ENCODE measurements around the gene CACTIN.
"Not testable (repeated sequence)": the region's sequence is repeated elsewhere in the genome, so short reads cannot be mapped to it uniquely, and the experiment has no call there.

The CACTIN gene

DNA sequence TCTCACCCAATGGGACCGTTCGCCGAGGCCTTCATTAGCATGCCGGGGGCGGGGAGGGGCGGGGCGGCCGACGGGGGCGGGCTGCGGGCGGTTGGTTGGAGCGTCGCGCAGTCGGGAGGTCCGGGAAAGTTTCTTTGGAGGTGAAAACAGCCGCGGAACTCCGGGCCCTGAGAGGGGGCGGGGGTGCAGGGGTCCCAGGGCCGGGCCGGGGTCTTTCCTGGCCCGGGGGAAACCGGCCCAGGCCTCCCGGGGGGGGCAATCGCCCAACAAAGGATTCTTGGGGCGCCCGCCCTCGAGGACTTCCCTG is 53.8 kb downstream of the CACTIN start, which contains the start of gene HMG20B:
TSS of gene HMG20B (plus strand) at position 90 of the 307 bp plus-strand sequence. CDS start 366 bp downstream, outside the sequence.
- H3K9me3 ChIP-seq (ENCODE audit: severe bottlenecking) = no peaks in the 10 kb centered on the region
- no peak for DNase-seq
- H3K36me3 ChIP-seq = peaks cover 19% of the 10 kb centered on the region
- H3K4me3 ChIP-seq (ENCODE audit: low read depth, low read length) = peak within 1 kb of the TSS; percentile 75
- no peaks in the 10 kb centered on the region for H3K27me3 ChIP-seq (ENCODE audit: insufficient read depth, low read depth, severe bottlenecking)
- peak within 1 kb of the TSS; percentile 78 for H3K27ac ChIP-seq
- TF ChIP-seq, protein P1, sequence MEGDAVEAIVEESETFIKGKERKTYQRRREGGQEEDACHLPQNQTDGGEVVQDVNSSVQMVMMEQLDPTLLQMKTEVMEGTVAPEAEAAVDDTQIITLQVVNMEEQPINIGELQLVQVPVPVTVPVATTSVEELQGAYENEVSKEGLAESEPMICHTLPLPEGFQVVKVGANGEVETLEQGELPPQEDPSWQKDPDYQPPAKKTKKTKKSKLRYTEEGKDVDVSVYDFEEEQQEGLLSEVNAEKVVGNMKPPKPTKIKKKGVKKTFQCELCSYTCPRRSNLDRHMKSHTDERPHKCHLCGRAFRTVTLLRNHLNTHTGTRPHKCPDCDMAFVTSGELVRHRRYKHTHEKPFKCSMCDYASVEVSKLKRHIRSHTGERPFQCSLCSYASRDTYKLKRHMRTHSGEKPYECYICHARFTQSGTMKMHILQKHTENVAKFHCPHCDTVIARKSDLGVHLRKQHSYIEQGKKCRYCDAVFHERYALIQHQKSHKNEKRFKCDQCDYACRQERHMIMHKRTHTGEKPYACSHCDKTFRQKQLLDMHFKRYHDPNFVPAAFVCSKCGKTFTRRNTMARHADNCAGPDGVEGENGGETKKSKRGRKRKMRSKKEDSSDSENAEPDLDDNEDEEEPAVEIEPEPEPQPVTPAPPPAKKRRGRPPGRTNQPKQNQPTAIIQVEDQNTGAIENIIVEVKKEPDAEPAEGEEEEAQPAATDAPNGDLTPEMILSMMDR (IDR thresholded peaks at IDR 0.05; ENCODE audit: low read depth, low read length) = no peak

DNA sequence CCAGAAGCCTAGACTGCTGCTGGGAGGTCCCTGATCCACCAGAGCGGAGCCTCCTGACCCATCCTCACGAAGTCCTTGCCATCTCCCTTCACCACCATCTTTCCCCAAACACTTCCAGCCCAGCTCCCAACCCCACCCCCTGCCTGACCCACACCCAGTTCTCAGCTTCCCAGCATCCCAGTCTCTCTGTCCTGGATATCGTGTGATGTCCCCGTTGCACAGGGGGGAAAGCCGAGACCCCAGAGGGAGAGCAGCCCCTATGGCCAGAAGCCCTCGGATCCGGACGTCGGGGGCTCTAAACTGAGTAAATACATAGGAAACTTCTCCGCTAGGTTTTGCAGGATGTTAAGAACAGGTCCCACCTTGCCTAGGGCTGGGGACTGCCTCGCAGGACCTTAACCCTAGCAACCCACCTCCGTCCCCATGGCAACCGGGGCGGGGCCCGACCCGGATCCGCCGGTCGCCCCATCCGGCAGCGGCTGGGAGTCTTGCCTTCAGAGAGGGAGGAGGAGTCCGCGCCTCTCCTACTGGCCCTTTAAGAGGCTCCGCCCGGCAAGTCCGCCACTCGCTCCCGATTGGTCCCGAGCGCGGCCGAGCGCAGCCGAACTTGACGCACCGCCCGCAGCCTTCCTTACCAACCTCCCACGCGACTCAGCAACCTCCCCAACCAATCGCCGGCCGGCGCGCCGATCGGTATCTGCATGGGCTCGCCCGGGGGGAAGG is 54.3 kb downstream of the CACTIN start:
- H3K27me3 ChIP-seq (ENCODE audit: insufficient read depth, low read depth, severe bottlenecking) = no peaks in the 10 kb centered on the region
- H3K9me3 ChIP-seq (ENCODE audit: severe bottlenecking) = no peaks in the 10 kb centered on the region
- peak overlapping the region; percentile 47 for H3K4me3 ChIP-seq (ENCODE audit: low read depth, low read length)
- peaks cover 19% of the 10 kb centered on the region for H3K36me3 ChIP-seq
- peak overlapping the region; percentile 35; the same call in 1 of the 2 replicates for H3K27ac ChIP-seq
- DNase-seq = peak; percentile 100
- TF ChIP-seq, protein P1 (IDR thresholded peaks at IDR 0.05; ENCODE audit: low read depth, low read length) = no peak

DNA sequence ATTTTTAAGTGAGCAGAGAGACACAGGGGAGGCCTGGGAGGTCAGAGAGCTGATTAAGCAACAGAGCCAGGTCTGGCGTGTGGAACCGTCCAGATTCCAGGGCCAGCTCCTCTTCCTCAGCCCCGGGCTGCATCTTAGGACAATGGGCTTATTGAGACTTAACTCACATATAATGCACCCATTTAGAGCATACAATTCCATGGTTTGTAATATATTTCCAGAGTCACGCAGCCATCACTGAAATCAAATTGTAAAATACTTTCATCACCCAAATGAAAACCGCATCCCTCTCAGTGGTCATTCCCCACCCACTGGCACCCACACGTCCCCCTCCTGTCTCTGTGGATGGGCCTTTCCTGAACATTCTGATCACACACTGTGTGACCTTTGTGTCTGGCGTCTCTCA is 56.0 kb downstream of the CACTIN start:
- H3K9me3 ChIP-seq (ENCODE audit: severe bottlenecking) = no peaks in the 10 kb centered on the region
- TF ChIP-seq, protein P1 (IDR thresholded peaks at IDR 0.05; ENCODE audit: low read depth, low read length) = no peak
- DNase-seq = no peak
- no peaks in the 10 kb centered on the region for H3K27me3 ChIP-seq (ENCODE audit: insufficient read depth, low read depth, severe bottlenecking)
- H3K4me3 ChIP-seq (ENCODE audit: low read depth, low read length) = no peak overlapping the region
- H3K36me3 ChIP-seq = peaks cover 11% of the 10 kb centered on the region
- H3K27ac ChIP-seq = no peak overlapping the region

DNA sequence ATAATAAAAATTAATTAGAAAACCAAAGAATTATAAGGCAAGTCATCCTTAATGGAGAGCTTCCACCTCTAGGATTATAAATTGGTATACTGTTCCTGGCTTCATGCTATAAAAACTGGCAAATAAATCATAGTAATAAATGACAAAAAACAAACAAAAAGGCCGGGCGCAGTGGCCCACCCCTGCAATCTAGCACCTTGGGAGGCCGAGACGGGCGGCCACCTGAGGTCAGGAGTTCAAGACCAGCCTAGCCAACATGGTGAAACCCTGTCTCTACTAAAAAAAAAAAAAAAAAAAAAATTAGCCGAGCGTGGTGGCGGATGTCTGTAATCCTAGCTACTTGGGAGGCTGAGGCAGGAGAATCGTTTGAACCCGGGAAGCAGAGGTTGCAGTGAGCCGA is 56.5 kb downstream of the CACTIN start:
- H3K27ac ChIP-seq; DNase-seq; H3K9me3 ChIP-seq (ENCODE audit: severe bottlenecking); H3K36me3 ChIP-seq; H3K27me3 ChIP-seq (ENCODE audit: insufficient read depth, low read depth, severe bottlenecking); H3K4me3 ChIP-seq (ENCODE audit: low read depth, low read length): not testable (repeated sequence)

DNA sequence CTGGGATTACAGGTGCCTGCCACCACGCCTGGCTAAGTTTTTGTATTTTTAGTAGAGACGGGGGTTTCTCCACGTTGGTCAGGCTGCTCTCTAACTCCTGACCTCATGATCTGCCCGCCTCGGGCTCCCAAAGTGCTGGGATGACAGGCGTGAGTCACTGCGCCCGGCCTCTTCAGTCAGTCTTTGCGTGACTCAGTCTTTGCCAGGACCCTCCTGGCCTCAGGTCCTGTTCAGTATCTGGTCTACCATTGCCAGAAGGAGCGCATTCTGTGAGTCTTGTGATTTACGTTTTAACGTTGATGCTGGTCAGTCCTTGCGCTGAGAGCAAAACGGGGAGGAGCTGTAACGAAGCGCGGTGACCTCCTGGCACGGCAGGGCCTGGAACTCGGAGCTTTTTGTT is 61.5 kb downstream of the CACTIN start:
- no peaks in the 10 kb centered on the region for H3K36me3 ChIP-seq
- DNase-seq = no peak
- H3K9me3 ChIP-seq (ENCODE audit: severe bottlenecking) = no peaks in the 10 kb centered on the region
- H3K27me3 ChIP-seq (ENCODE audit: insufficient read depth, low read depth, severe bottlenecking) = no peaks in the 10 kb centered on the region
- H3K27ac ChIP-seq = no peak overlapping the region
- TF ChIP-seq, protein P1 (IDR thresholded peaks at IDR 0.05; ENCODE audit: low read depth, low read length) = no peak
- no peak overlapping the region for H3K4me3 ChIP-seq (ENCODE audit: low read depth, low read length)

DNA sequence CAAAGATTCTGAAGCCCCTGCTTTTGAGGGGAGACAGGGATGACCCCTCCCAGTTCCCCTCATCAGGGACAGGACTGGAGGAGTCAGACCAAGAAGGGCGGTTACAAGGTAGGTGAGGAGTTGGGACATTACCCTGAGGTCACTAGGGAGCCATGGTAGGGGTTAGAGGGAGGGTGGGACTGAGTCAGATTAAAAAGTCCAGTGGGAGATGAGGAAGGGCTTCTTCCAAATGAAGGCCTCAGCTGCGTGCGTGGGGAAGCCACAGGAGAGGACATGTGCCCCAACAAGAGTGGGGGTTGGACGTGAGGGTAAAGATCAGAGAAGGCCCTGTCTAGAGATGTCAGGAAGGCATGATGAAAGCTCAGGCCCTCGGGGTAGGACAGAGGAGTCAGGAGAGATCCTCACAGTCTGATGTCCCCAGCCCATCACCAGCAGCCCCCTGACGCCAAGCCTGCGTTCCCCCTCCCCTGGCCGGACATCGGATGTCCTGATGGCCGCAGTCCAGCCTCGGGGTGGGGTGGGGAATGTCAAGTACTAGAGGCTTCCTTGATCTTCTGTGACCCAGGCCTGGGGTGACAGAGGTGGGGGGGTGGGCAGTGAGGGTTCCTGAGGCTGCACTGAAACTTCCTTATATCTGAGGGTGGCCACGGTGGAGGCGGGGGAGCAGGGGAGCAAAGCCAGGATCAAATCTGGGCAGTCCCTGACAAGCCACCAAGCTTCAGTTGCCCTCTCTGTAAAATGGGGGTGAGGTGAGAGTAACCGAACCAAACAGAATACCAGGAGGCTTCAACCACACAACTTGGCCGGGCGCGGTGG is 62.7 kb downstream of the CACTIN start:
- no peaks in the 10 kb centered on the region for H3K27me3 ChIP-seq (ENCODE audit: insufficient read depth, low read depth, severe bottlenecking)
- H3K4me3 ChIP-seq (ENCODE audit: low read depth, low read length) = no peak overlapping the region
- no peaks in the 10 kb centered on the region for H3K9me3 ChIP-seq (ENCODE audit: severe bottlenecking)
- no peak overlapping the region for H3K27ac ChIP-seq
- no peak for DNase-seq
- TF ChIP-seq, protein P1 (IDR thresholded peaks at IDR 0.05; ENCODE audit: low read depth, low read length) = no peak
- H3K36me3 ChIP-seq = no peaks in the 10 kb centered on the region
